Colonic mucosa (tissue), 4 donors: ENCODE measurements around the gene TBC1D22A. TPM values are rescaled to one million over a fixed set of nuclear protein-coding genes. Genes with fewer than 3 reads are reported as not detected.
A peak's percentile ranks its signal among the peaks of the same experiment; 100 is the strongest.

Experiments used
- DNase-seq: peaks from one replicate; pipeline ENCODE4 v3.0.0-alpha.2; 2020
- H3K27ac ChIP-seq: fragments of 200-600 bp; one replicate; pipeline ENCODE4 v1.8.0; 2021
- H3K27me3 ChIP-seq: fragments of 200-600 bp; one replicate; pipeline ENCODE4 v1.8.0; 2021
- H3K36me3 ChIP-seq: fragments of 200-600 bp; one replicate; pipeline ENCODE4 v1.8.0; 2021
- H3K4me1 ChIP-seq: fragments of 200-600 bp; one replicate; pipeline ENCODE4 v1.8.0; 2021; ENCODE audit warnings: mild to moderate bottlenecking
- H3K4me3 ChIP-seq: fragments of 200-600 bp; one replicate; pipeline ENCODE4 v1.8.0; 2021
- H3K9ac ChIP-seq, 2 donors: one replicate each; pipeline ENCODE4 v1.7.0; 2013; ENCODE audit warnings: control low read depth in 2 of 2, low read depth in 2 of 2, low read length in 2 of 2
- H3K9me3 ChIP-seq: fragments of 200-600 bp; one replicate; pipeline ENCODE4 v1.8.0; 2021
- intact Hi-C: fragments of 100-400 bp; cut with DNase I; formaldehyde crosslinking; loops from one replicate; pipeline ENCODE4 v1.14.1; 2022
- total RNA-seq, 2 donors: library from RNA; stranded (reverse); fragmentation: NEBNext Ultra II Directional in 1 of 2; extraction: Animal tissue kit (Norgen Biotek cat#: 25700) in 1 of 2; gene quantifications; one replicate each; pipeline ENCODE4 v1.2.1, GENCODE V29; 2021
- TF ChIP-seq, protein P1 (sequence below): fragments of 200-600 bp; IDR thresholded peaks from one replicate; pipeline ENCODE4 v1.8.0; 2022; ENCODE audit warnings: antibody characterized with exemption, mild to moderate bottlenecking
- donor health status: healthy.
- donor health status: DM: no; HTN: no; CAD: no.
- donor health status: DM: no; HTN: no; CAD: no.

TBC1D22A gene, protein sequence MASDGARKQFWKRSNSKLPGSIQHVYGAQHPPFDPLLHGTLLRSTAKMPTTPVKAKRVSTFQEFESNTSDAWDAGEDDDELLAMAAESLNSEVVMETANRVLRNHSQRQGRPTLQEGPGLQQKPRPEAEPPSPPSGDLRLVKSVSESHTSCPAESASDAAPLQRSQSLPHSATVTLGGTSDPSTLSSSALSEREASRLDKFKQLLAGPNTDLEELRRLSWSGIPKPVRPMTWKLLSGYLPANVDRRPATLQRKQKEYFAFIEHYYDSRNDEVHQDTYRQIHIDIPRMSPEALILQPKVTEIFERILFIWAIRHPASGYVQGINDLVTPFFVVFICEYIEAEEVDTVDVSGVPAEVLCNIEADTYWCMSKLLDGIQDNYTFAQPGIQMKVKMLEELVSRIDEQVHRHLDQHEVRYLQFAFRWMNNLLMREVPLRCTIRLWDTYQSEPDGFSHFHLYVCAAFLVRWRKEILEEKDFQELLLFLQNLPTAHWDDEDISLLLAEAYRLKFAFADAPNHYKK
- total RNA-seq, result 10 to 100 TPM; 34.2 to 36.4 TPM

DNA sequence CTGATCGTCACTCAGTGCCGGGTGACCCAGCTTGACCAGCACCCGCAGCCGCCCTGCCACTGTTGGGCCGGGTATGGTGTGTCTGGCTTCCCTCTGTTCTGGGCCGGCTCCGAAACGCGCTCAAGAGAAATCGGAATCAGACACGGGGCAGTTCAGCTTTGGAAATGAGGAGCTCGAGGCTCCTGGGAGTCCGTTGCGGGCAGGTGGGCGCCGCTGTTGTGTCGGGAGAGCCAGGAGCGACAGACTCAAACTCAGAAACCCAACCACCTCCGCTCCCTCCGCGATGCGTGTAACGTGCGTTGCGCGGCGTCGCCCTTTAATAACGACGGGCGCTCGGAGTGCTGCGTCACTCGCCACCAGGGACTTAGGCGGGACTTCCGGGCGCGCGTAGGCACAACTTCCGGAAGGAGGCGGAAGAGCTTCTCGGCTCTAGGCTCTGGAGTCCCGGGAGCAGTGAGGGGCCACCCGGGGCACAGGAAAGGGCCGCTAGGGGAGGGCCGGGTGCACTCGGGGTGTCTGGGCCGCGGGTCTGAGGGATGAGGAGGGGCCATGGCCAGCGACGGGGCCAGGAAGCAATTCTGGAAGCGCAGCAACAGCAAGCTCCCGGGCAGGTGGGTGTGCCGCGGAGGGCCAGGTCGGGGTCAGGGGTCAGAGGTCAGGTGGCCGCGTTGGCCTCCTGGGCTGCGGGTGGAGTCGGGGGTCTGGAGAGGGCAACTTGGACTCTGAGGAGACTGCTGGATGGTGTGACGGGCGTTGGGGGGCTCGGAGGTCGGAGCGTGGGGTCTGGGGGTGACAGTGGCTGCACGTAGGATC, at the start of gene TBC1D22A:
TBC1D22A (plus strand) TSS at position 413 of the 813 bp plus-strand sequence; CDS start at position 550, 137 bp downstream.
- intact Hi-C loops, result loop anchor here (10.0 kb wide), 1 partner anchor 198 kb away; no protein-coding TSS in a partner anchor
- Histone ChIP-seq H3K27ac (peak within 1 kb of the TSS; percentile 93), H3K27me3 (no peaks in the 10 kb centered on the region), H3K4me1 (peaks cover 8% of the 10 kb centered on the region), H3K36me3 (no peaks in the 10 kb centered on the region), H3K4me3 (peak within 1 kb of the TSS; percentile 92), H3K9me3 (no peaks in the 10 kb centered on the region), H3K9ac (peak within 1 kb of the TSS; percentile 95 to 99)
- DNase-seq, result peak; percentile 96
- TF ChIP-seq, protein P1, sequence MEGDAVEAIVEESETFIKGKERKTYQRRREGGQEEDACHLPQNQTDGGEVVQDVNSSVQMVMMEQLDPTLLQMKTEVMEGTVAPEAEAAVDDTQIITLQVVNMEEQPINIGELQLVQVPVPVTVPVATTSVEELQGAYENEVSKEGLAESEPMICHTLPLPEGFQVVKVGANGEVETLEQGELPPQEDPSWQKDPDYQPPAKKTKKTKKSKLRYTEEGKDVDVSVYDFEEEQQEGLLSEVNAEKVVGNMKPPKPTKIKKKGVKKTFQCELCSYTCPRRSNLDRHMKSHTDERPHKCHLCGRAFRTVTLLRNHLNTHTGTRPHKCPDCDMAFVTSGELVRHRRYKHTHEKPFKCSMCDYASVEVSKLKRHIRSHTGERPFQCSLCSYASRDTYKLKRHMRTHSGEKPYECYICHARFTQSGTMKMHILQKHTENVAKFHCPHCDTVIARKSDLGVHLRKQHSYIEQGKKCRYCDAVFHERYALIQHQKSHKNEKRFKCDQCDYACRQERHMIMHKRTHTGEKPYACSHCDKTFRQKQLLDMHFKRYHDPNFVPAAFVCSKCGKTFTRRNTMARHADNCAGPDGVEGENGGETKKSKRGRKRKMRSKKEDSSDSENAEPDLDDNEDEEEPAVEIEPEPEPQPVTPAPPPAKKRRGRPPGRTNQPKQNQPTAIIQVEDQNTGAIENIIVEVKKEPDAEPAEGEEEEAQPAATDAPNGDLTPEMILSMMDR, result no peak

DNA sequence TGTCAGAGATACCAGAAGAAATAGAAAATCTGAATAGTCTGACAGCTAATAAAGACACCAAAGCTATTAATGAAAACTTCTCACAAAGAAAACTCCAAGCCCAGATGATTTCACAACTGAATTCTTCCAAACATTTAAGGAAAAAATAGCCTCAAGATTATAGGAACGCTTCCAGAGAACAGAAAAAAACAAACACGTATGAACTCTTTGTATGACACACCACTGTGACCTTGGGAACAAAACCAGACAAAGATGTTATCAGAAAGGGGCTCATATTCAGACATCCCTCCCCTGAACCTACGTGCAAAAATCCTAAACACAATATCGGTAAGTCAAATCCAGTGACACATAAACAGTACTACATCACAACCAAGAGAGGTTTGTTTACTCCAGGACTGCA, 47.9 kb upstream of the TBC1D22A start:
- DNase-seq, result no peak
- intact Hi-C loops, result no loop called here

DNA sequence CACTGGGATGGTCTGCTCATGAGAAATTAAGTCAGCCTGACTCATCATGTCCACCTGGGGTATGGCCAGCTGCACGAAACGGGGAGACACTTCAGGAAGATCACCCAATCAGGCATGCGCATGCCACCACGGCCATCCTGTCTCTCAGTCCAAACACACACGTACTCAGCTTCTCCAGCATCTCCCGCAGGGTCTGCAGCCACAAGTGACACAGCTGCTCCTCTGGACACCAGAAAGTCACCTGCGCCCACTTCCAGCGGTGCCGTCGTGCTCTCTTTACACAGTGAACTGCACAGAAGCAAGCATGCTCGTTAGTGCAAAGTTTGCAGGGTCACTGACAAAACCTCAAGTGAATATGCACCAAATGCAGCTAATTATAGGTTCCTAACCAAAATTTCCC, 42.5 kb upstream of the TBC1D22A start:
- Histone ChIP-seq H3K9ac (no peak overlapping the region), H3K4me3 (no peak overlapping the region), H3K27ac (no peak overlapping the region), H3K27me3 (no peaks in the 10 kb centered on the region), H3K4me1 (no peaks in the 10 kb centered on the region), H3K36me3 (no peaks in the 10 kb centered on the region), H3K9me3 (no peaks in the 10 kb centered on the region)
- TF ChIP-seq, protein P1, result no peak
- intact Hi-C loops, result no loop called here
- DNase-seq, result no peak

More for the DNA sequence above, 47.9 kb upstream of the TBC1D22A start:
- H3K36me3 ChIP-seq, result peaks cover 4% of the 10 kb centered on the region
- no peaks in the 10 kb centered on the region for H3K9me3 ChIP-seq
- no peak overlapping the region for H3K9ac ChIP-seq
- TF ChIP-seq, protein P1, result no peak
- no peaks in the 10 kb centered on the region for H3K27me3 ChIP-seq
- no peaks in the 10 kb centered on the region for H3K4me1 ChIP-seq
- H3K27ac ChIP-seq, result no peak overlapping the region
- H3K4me3 ChIP-seq, result no peak overlapping the region

DNA sequence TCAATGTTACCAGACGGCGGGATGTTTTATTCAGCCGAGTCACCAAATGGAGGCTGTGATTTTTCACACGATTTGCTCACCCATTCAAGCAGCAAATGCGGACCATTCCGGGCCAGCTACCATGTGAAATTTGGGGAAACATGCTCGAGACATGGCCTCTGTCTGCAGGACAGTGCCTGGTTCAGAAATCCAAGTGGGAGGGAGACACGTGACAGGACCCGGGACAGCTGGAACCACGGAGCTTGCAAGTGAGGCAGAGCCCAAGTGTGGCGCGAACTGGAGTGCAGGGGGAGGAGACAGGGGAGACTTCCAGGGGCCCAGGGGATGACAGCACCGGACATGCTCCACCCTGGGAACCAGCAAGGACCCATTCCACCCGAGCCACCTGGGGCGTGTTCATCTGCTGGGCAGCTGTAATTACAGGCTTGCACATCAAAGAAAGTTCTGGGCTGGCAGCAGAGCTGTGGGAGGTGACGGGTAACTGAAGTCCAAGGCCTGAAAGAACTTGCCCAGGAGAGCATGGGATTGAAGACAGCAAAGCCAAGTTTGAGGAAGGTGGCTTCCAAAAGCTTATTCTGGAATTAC, 40.9 kb upstream of the TBC1D22A start:
- intact Hi-C loops, result no loop called here
- no peak overlapping the region for H3K9ac ChIP-seq
- no peaks in the 10 kb centered on the region for H3K27me3 ChIP-seq
- DNase-seq, result no peak
- H3K36me3 ChIP-seq, result no peaks in the 10 kb centered on the region
- TF ChIP-seq, protein P1, result no peak
- no peak overlapping the region for H3K27ac ChIP-seq
- no peaks in the 10 kb centered on the region for H3K9me3 ChIP-seq
- H3K4me3 ChIP-seq, result no peak overlapping the region
- H3K4me1 ChIP-seq, result peaks cover 4% of the 10 kb centered on the region

DNA sequence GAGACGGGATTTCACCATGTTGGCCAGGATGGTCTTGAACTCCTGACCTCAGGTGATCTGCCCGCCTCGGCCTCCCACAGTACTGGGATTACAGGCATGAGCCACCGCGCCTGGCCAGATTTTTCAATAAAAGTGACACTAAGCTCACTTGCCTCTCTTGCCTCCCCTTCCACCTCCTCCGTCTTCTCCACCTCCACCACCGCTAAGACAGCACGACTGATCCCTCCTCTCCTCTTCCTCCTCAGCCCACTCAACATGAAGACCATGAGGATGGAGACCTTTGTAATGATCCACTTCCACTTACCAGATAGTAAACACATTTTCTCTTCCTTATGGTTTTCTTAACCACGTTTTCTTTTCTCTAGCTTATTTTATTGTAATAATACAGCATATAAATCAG, 38.6 kb upstream of the TBC1D22A start:
- Histone ChIP-seq H3K27ac (no peak overlapping the region), H3K36me3 (no peaks in the 10 kb centered on the region)

More for the DNA sequence above, 38.6 kb upstream of the TBC1D22A start:
- Histone ChIP-seq H3K9ac (no peak overlapping the region), H3K4me1 (peaks cover 10% of the 10 kb centered on the region), H3K27me3 (no peaks in the 10 kb centered on the region), H3K4me3 (no peak overlapping the region), H3K9me3 (no peaks in the 10 kb centered on the region)
- TF ChIP-seq, protein P1, result no peak
- intact Hi-C loops, result no loop called here
- no peak for DNase-seq
